ENCODE results near the gene TRAF6.

Gene TRAF6

GRCh38 chr11:36510594-36510942 lies 496 bp upstream of the TRAF6 start:
- no peaks in the 10 kb centered on the region for H3K36me3 ChIP-seq (replicated peaks)
- TF ChIP-seq, protein P1, sequence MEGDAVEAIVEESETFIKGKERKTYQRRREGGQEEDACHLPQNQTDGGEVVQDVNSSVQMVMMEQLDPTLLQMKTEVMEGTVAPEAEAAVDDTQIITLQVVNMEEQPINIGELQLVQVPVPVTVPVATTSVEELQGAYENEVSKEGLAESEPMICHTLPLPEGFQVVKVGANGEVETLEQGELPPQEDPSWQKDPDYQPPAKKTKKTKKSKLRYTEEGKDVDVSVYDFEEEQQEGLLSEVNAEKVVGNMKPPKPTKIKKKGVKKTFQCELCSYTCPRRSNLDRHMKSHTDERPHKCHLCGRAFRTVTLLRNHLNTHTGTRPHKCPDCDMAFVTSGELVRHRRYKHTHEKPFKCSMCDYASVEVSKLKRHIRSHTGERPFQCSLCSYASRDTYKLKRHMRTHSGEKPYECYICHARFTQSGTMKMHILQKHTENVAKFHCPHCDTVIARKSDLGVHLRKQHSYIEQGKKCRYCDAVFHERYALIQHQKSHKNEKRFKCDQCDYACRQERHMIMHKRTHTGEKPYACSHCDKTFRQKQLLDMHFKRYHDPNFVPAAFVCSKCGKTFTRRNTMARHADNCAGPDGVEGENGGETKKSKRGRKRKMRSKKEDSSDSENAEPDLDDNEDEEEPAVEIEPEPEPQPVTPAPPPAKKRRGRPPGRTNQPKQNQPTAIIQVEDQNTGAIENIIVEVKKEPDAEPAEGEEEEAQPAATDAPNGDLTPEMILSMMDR (IDR thresholded peaks at IDR 0.05; ENCODE audit: low read depth, low read length, missing control alignments) = no peak
- H3K4me3 ChIP-seq (ENCODE audit: low read depth, low read length) = peak overlapping the region; percentile 98
- no peaks in the 10 kb centered on the region for H3K27me3 ChIP-seq (replicated peaks)
- H3K27ac ChIP-seq = peak overlapping the region; percentile 87
- in situ Hi-C loops (cut with HindIII; ENCODE audit: low pct_ligation_motif_present, low sequenced_read_pairs) = no loop called here
- DNase-seq = no peak

DNA sequence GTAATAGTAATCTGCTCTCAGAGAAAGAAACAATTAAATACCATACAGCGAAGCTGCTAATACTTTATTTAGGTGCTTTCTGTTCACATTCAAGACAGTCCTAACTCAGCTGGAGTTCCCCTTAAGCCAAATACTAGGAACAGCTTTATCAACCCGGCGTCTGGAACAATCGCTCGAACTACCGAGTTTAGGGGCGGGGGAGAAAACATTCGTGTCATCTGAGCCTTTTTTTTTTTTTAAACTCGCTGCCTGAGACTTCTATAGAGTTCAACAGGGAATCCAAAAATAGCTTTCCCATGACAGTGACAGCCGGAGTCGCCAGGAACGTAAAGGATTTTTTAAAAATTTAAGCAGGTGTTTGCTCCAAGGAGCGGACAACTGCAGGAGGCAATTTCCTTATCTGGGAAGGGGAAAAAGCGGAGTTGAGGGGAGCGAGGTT lies 852 bp downstream of the TRAF6 start:
- Histone ChIP-seq H3K36me3 (replicated peaks) (no peaks in the 10 kb centered on the region), H3K27ac (peak overlapping the region; percentile 87), H3K27me3 (replicated peaks) (no peaks in the 10 kb centered on the region), H3K4me3 (ENCODE audit: low read depth, low read length) (peak overlapping the region; percentile 98)
- peak; percentile 29 for DNase-seq
- in situ Hi-C loops (cut with HindIII; ENCODE audit: low pct_ligation_motif_present, low sequenced_read_pairs) = no loop called here
- TF ChIP-seq, protein P1 (IDR thresholded peaks at IDR 0.05; ENCODE audit: low read depth, low read length, missing control alignments) = no peak

GRCh38 chr11:36508743-36509142 lies 1.3 kb downstream of the TRAF6 start:
- no peak for DNase-seq
- no peaks in the 10 kb centered on the region for H3K36me3 ChIP-seq (replicated peaks)
- in situ Hi-C loops (cut with HindIII; ENCODE audit: low pct_ligation_motif_present, low sequenced_read_pairs) = no loop called here
- no peaks in the 10 kb centered on the region for H3K27me3 ChIP-seq (replicated peaks)
- peak overlapping the region; percentile 87 for H3K27ac ChIP-seq
- TF ChIP-seq, protein P1 (IDR thresholded peaks at IDR 0.05; ENCODE audit: low read depth, low read length, missing control alignments) = no peak
- peak overlapping the region; percentile 98 for H3K4me3 ChIP-seq (ENCODE audit: low read depth, low read length)

DNA sequence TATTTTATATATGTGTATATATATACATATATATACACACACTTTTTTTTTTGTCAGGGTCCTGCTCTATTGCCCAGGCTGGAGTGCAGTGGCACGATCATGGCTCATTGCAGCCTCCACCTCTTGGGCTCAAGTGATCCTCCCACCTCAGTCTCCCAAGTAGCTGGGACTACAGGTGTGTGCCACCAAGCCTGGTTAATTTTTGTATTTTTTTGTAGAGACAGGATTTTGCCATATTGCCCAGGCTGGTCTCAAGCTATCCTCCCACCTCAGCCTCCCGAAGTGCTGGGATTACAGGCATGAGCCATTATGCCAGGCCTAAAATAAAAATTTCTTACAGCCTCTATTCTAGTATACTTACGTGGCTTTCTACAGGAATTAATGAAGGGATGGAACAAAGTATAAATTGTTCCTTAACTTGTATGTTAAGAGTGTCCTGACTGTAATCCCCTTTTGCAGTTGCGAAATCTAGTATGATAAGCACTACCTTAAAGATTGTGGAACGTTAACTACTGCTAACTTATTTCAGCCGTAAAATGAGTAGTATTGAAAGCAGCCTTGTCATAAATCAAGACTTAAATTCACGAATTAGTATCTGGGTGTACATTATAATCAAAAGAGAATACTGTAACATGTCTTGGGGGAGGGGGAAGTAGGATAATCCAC lies 2.1 kb downstream of the TRAF6 start:
- Histone ChIP-seq H3K27me3 (replicated peaks) (no peaks in the 10 kb centered on the region), H3K27ac (no peak overlapping the region), H3K36me3 (replicated peaks) (no peaks in the 10 kb centered on the region), H3K4me3 (ENCODE audit: low read depth, low read length) (peak overlapping the region; percentile 12)
- DNase-seq = no peak
- TF ChIP-seq, protein P1 (IDR thresholded peaks at IDR 0.05; ENCODE audit: low read depth, low read length, missing control alignments) = no peak
- in situ Hi-C loops (cut with HindIII; ENCODE audit: low pct_ligation_motif_present, low sequenced_read_pairs) = no loop called here

DNA sequence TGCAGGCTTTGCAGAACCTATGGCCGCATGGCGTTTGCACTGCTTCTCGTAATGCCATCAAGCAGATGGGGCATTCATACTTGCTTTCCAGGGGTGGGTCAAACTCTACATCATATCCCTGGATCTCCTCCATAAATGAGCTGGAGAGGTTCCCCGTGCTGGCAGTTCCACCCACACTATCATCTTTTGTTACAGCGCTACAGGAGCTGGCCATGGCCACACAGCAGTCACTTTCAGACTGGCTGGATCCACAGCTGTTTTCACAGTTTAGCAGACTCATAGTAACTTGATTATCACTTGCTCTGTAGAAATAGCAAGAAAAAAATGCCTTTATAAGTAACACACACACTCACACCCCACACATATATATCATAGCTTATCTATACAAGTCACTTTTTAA lies 8.8 kb downstream of the TRAF6 start:
- H3K27ac ChIP-seq = no peak overlapping the region
- no peak overlapping the region for H3K4me3 ChIP-seq (ENCODE audit: low read depth, low read length)
- peaks cover 9% of the 10 kb centered on the region for H3K36me3 ChIP-seq (replicated peaks)
- no peaks in the 10 kb centered on the region for H3K27me3 ChIP-seq (replicated peaks)
- TF ChIP-seq, protein P1 (IDR thresholded peaks at IDR 0.05; ENCODE audit: low read depth, low read length, missing control alignments) = no peak
- DNase-seq = no peak
- in situ Hi-C loops (cut with HindIII; ENCODE audit: low pct_ligation_motif_present, low sequenced_read_pairs) = no loop called here

DNA sequence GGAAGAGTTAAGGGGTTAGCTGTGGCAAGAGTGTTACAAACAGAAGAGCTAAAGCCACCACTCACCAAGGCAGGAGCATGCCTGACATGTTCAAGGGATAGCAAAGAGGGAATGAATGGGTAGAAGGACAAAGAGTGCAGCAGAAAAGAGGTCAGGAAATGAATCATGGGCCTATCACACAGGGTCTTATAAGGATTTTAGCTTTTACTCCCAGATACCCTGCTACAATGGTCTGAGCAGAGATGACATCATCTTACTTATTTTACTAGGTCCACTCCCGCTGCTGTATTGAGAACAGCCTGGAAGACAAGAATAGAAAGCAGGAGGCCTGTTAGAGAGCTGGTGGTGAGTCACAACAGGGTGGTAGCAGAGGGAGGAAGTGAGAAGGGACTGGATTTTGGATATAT lies 9.8 kb downstream of the TRAF6 start:
- in situ Hi-C loops (cut with HindIII; ENCODE audit: low pct_ligation_motif_present, low sequenced_read_pairs) = no loop called here
- no peak overlapping the region for H3K4me3 ChIP-seq (ENCODE audit: low read depth, low read length)
- DNase-seq = peak; percentile 94
- H3K27me3 ChIP-seq (replicated peaks) = no peaks in the 10 kb centered on the region
- peak overlapping the region; percentile 50 for H3K27ac ChIP-seq
- peaks cover 15% of the 10 kb centered on the region for H3K36me3 ChIP-seq (replicated peaks)
- TF ChIP-seq, protein P1 (IDR thresholded peaks at IDR 0.05; ENCODE audit: low read depth, low read length, missing control alignments) = no peak

All from brain microvascular endothelial cell (primary cell).